A549 (cell line): ENCODE results near the gene PPP2R2C.

ENCODE experiments used
- CBX2 ChIP-seq: fragments of 200-600 bp; sonication (generic); IDR thresholded peaks from 2 replicates; pipeline ENCODE4 v1.6.1; 2016; ENCODE audit warnings: low read depth, mild to moderate bottlenecking, borderline replicate concordance
- CEBPB ChIP-seq, 2 experiments: fragments of >200 bp in 1 of 2; sonication (Bioruptor Twin) in 1 of 2; formaldehyde crosslinking in 1 of 2; IDR thresholded peaks; 2 replicates each; pipeline ENCODE4 v1.6.1; 2012 to 2016
- CTCF ChIP-seq: fragments of >200 bp; sonication (Bioruptor Twin); formaldehyde crosslinking; IDR thresholded peaks from 3 replicates; pipeline ENCODE4 v1.5.1; 2016
- EHF ChIP-seq: fragments of 250-450 bp; sonication (Bioruptor Pico); IDR thresholded peaks from 2 replicates; pipeline ENCODE4 v1.5.0; 2020; ENCODE audit warnings: mild to moderate bottlenecking
- MAFK ChIP-seq: fragments of 450-650 bp; IDR thresholded peaks from 2 replicates; pipeline ENCODE4 v1.6.1; 2014; ENCODE audit not compliant: partially characterized antibody
- MYC ChIP-seq: IDR thresholded peaks from 2 replicates; pipeline ENCODE4 v1.6.1; 2012; ENCODE audit warnings: mild to moderate bottlenecking, inconsistent platforms, low read length, improper control_type of control experiment, borderline replicate concordance
- REST ChIP-seq: fragments of 200-600 bp; sonication (generic); IDR thresholded peaks from 2 replicates; pipeline ENCODE4 v1.6.1; 2016; ENCODE audit warnings: antibody characterized with exemption, mild to moderate bottlenecking, moderate library complexity
- RFX5 ChIP-seq: fragments of 450-650 bp; IDR thresholded peaks from 2 replicates; pipeline ENCODE4 v1.7.1; 2014; ENCODE audit warnings: antibody characterized with exemption, mild to moderate bottlenecking, moderate library complexity
- ZFP36 ChIP-seq: fragments of 450-650 bp; IDR thresholded peaks from 2 replicates; pipeline ENCODE4 v1.6.1; 2014; ENCODE audit warnings: borderline replicate concordance; ENCODE audit not compliant: partially characterized antibody
- TF ChIP-seq, protein P1 (sequence below): fragments of 450-650 bp; IDR thresholded peaks from 2 replicates; pipeline ENCODE4 v1.6.1; 2014; ENCODE audit warnings: antibody characterized with exemption

GRCh38 chr4:6441202-6441582 lies 31.2 kb downstream of the PPP2R2C start:
- TF ChIP-seq CTCF (no peak), REST (no peak), EHF (CRISPR knock-in tag) (no peak), MYC (no peak), ZFP36 (no peak), CBX2 (no peak), CEBPB (IDR thresholded peaks at IDR 0.05) (no peak), MAFK (no peak), RFX5 (no peak)
- TF ChIP-seq, protein P1, sequence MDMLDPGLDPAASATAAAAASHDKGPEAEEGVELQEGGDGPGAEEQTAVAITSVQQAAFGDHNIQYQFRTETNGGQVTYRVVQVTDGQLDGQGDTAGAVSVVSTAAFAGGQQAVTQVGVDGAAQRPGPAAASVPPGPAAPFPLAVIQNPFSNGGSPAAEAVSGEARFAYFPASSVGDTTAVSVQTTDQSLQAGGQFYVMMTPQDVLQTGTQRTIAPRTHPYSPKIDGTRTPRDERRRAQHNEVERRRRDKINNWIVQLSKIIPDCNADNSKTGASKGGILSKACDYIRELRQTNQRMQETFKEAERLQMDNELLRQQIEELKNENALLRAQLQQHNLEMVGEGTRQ: no peak
